Keratinocyte (primary cell): Measurements from ENCODE around the gene ACACB. TPM values are rescaled to one million over a fixed set of nuclear protein-coding genes. Genes with fewer than 3 reads are reported as not detected.

Experiments
- DNase-seq: peaks from one replicate; pipeline ENCODE4 v3.0.0-alpha.2; 2011; ENCODE audit warnings: low read depth, missing footprints, low spot score
- FAIRE-seq: peaks from 2 replicates; lab custom pipeline; 2011; peaks lifted over from hg19 to GRCh38; lab: Jason Lieb, UNC
- H2AFZ ChIP-seq: 2 replicates; pipeline ENCODE4 v1.6.0; 2012; ENCODE audit warnings: low read length, control low read depth, inconsistent platforms; ENCODE audit not compliant: control insufficient read depth
- H3K27ac ChIP-seq: 2 replicates; pipeline ENCODE4 v1.5.1; 2011; ENCODE audit warnings: low read length; ENCODE audit not compliant: control insufficient read depth, insufficient read depth
- H3K27me3 ChIP-seq: 3 replicates; pipeline ENCODE4 v1.6.0; 2011; ENCODE audit warnings: low read length; ENCODE audit not compliant: control insufficient read depth, insufficient read depth; ENCODE audit errors: extremely low read depth
- H3K36me3 ChIP-seq, 2 experiments: 2 replicates in 1 of 2; 3 replicates in 1 of 2; pipeline ENCODE4 v1.5.1; 2011; ENCODE audit warnings: low read length in 2 of 2, mild to moderate bottlenecking in 1 of 2; ENCODE audit not compliant: control insufficient read depth in 2 of 2, insufficient read depth in 2 of 2; ENCODE audit errors: extremely low read depth in 1 of 2
- H3K4me1 ChIP-seq: 3 replicates; pipeline ENCODE4 v1.5.1; 2011; ENCODE audit warnings: low read length; ENCODE audit not compliant: control insufficient read depth, insufficient read depth; ENCODE audit errors: extremely low read depth
- H3K4me2 ChIP-seq: 3 replicates; pipeline ENCODE4 v1.6.0; 2011; ENCODE audit warnings: low read depth, low read length; ENCODE audit not compliant: control insufficient read depth, insufficient read depth; ENCODE audit errors: extremely low read depth
- H3K4me3 ChIP-seq, 3 experiments: fragments of 200-600 bp in 1 of 3; sonication (generic) in 1 of 3; 2 replicates in 2 of 3; 3 replicates in 1 of 3; pipeline ENCODE4 v1.5.1; 2011 to 2016; ENCODE audit warnings: low read length in 3 of 3, mild to moderate bottlenecking in 3 of 3, control low read depth in 2 of 3, inconsistent platforms in 1 of 3, low read depth in 1 of 3, mixed read lengths in 1 of 3, mixed run types in 1 of 3, moderate library complexity in 1 of 3; ENCODE audit not compliant: control insufficient read depth in 2 of 3, insufficient read depth in 2 of 3; ENCODE audit errors: extremely low read depth in 1 of 3
- H3K79me2 ChIP-seq: 2 replicates; pipeline ENCODE4 v1.6.0; 2012; ENCODE audit warnings: low read length; ENCODE audit not compliant: control insufficient read depth, insufficient read depth
- H3K9ac ChIP-seq: 3 replicates; pipeline ENCODE4 v1.6.0; 2011; ENCODE audit warnings: low read length; ENCODE audit not compliant: control insufficient read depth, insufficient read depth; ENCODE audit errors: extremely low read depth
- H3K9me1 ChIP-seq: 3 replicates; pipeline ENCODE4 v1.6.0; 2011; ENCODE audit warnings: low read length; ENCODE audit not compliant: control insufficient read depth, insufficient read depth; ENCODE audit errors: extremely low read depth
- H3K9me3 ChIP-seq: 2 replicates; pipeline ENCODE4 v1.5.1; 2012; ENCODE audit warnings: low read depth, low read length; ENCODE audit not compliant: control insufficient read depth
- H4K20me1 ChIP-seq: 3 replicates; pipeline ENCODE4 v1.6.0; 2011; ENCODE audit warnings: low read length; ENCODE audit not compliant: control insufficient read depth, insufficient read depth; ENCODE audit errors: extremely low read depth
- CTCF ChIP-seq, 3 experiments: IDR thresholded peaks in 1 of 3; conservative IDR thresholded peaks in 1 of 3; optimal IDR thresholded peaks in 1 of 3; 2 replicates in 2 of 3; 3 replicates in 1 of 3; pipeline versions ENCODE3 to v1.5.1; 2011; ENCODE audit warnings: low read length in 3 of 3, mild to moderate bottlenecking in 3 of 3, moderate library complexity in 2 of 3, control low read depth in 1 of 3, inconsistent platforms in 1 of 3; ENCODE audit not compliant: insufficient read depth in 2 of 3; ENCODE audit errors: extremely low read depth in 1 of 3
- EZH2 ChIP-seq: IDR thresholded peaks from one replicate; pipeline ENCODE4 v1.6.1; 2012; ENCODE audit warnings: inconsistent platforms, mild to moderate bottlenecking, low read length, moderate library complexity
- dilution Hi-C: fragments of 300-500 bp; cut with MboI; formaldehyde crosslinking; loops from one replicate; pipeline ENCODE4 v1.7.0; 2020; ENCODE audit warnings: low sequenced_read_pairs; ENCODE audit not compliant: extremely low pct_ligation_motif_present
- polyA plus RNA-seq, 5 experiments: library from polyadenylated mRNA; depleted of rRNA in 3 of 5; stranded (reverse) in 3 of 5; stranded (forward) in 1 of 5; unstranded in 1 of 5; fragments of >200 nt; gene quantifications; 1 replicate in 1 of 5; 2 replicates in 3 of 5; 3 replicates in 1 of 5; pipeline versions ENCODE4 v1.2.1 to v1.2.3, GENCODE V29; 2011 to 2012; ENCODE audit warnings: missing spikeins in 2 of 5, low read depth in 1 of 5, low replicate concordance in 1 of 5

Gene ACACB
- polyA plus RNA-seq, 1 donor (not counting 4 experiments of a cell fraction or from before 2014, with no cell fraction given), result 1.3 TPM

GRCh38 chr12:109201496-109201885 lies 85.1 kb downstream of the ACACB start:
- H3K9ac ChIP-seq, result no peak overlapping the region
- TF ChIP-seq CTCF (optimal IDR thresholded peaks at IDR 0.05 in 1 of 3, IDR thresholded peaks at IDR 0.05 in 1 of 3, conservative IDR thresholded peaks at IDR 0.05 in 1 of 3; ENCODE audit: extremely low read depth in 1 of 3, insufficient read depth in 2 of 3, low read length in 3 of 3), result no peak
- no peak for TF ChIP-seq EZH2
- H3K79me2 ChIP-seq, result no peaks in the 10 kb centered on the region
- no peak overlapping the region for H3K4me3 ChIP-seq
- no peaks in the 10 kb centered on the region for H4K20me1 ChIP-seq
- no peak overlapping the region for H3K27ac ChIP-seq
- FAIRE-seq (no peak), DNase-seq (no peak)
- dilution Hi-C loops, result no loop called here
- H3K27me3 ChIP-seq, result no peaks in the 10 kb centered on the region
- H3K9me3 ChIP-seq, result no peaks in the 10 kb centered on the region
- peaks cover 7% of the 10 kb centered on the region for H3K4me1 ChIP-seq
- no peak overlapping the region for H3K4me2 ChIP-seq
- no peaks in the 10 kb centered on the region for H3K36me3 ChIP-seq
- no peaks in the 10 kb centered on the region for H3K9me1 ChIP-seq
- no peak overlapping the region for H2AFZ ChIP-seq

GRCh38 chr12:109202770-109203169 lies 86.4 kb downstream of the ACACB start:
- H3K4me1 ChIP-seq, result peaks cover 7% of the 10 kb centered on the region
- no peaks in the 10 kb centered on the region for H3K9me3 ChIP-seq
- no peaks in the 10 kb centered on the region for H3K36me3 ChIP-seq
- dilution Hi-C loops, result no loop called here
- no peak overlapping the region for H2AFZ ChIP-seq
- no peak overlapping the region for H3K4me2 ChIP-seq
- no peak overlapping the region for H3K27ac ChIP-seq
- no peaks in the 10 kb centered on the region for H3K27me3 ChIP-seq
- DNase-seq, result no peak
- no peaks in the 10 kb centered on the region for H3K9me1 ChIP-seq
- H4K20me1 ChIP-seq, result no peaks in the 10 kb centered on the region
- no peak overlapping the region for H3K9ac ChIP-seq
- TF ChIP-seq CTCF (optimal IDR thresholded peaks at IDR 0.05 in 1 of 3, IDR thresholded peaks at IDR 0.05 in 1 of 3, conservative IDR thresholded peaks at IDR 0.05 in 1 of 3; ENCODE audit: extremely low read depth in 1 of 3, insufficient read depth in 2 of 3, low read length in 3 of 3) (no peak), EZH2 (no peak)
- no peak for FAIRE-seq
- H3K79me2 ChIP-seq, result no peaks in the 10 kb centered on the region
- H3K4me3 ChIP-seq, result no peak overlapping the region
